Keratinocyte (primary cell): Measurements from ENCODE around the gene SLC44A1.

Source experiments
- EZH2 ChIP-seq: IDR thresholded peaks from one replicate; pipeline ENCODE4 v1.6.1; 2012; ENCODE audit warnings: inconsistent platforms, mild to moderate bottlenecking, low read length, moderate library complexity
- TF ChIP-seq, protein P1 (sequence below), 3 experiments: IDR thresholded peaks in 1 of 3; conservative IDR thresholded peaks in 1 of 3; optimal IDR thresholded peaks in 1 of 3; 2 replicates in 2 of 3; 3 replicates in 1 of 3; pipeline versions ENCODE3 to v1.5.1; 2011; ENCODE audit warnings: low read length in 3 of 3, mild to moderate bottlenecking in 3 of 3, moderate library complexity in 2 of 3, control low read depth in 1 of 3, inconsistent platforms in 1 of 3; ENCODE audit not compliant: insufficient read depth in 2 of 3; ENCODE audit errors: extremely low read depth in 1 of 3

DNA sequence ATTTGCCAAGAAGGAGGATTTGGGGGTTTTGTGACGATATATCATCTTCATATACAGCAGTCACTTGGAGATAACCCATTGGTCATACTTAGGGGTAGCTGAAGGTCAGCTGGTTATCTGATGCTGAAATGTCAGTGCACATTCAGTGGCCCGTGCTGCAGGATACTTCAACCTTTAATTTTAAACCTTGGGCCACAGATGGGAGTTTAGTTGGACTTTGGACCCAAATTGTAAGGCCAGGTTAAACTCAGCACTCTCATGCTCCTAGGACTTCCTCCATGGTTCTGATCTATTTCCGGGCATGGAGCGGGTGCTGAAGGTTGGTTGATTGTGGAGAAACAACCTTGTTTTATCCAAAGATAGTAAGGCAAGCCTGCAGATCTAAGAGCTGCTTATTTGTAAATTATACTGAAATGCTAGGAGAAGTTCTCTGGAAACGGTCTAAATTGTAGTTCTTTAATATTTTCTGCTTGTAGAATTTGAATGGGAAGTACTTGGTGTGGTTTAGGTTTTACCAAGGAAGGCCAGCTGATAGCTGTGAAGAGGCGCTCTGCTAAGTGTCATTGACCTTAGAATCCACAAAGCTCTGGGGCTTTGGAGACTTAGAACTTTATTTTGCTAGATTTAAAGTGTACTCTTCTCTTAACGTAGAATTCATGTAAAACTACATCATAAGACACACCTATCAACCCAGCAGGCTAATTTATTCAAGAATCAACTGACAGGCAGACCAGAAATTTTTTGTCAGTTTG, 38.6 kb downstream of the SLC44A1 start:
- no peak for TF ChIP-seq EZH2
- TF ChIP-seq, protein P1, sequence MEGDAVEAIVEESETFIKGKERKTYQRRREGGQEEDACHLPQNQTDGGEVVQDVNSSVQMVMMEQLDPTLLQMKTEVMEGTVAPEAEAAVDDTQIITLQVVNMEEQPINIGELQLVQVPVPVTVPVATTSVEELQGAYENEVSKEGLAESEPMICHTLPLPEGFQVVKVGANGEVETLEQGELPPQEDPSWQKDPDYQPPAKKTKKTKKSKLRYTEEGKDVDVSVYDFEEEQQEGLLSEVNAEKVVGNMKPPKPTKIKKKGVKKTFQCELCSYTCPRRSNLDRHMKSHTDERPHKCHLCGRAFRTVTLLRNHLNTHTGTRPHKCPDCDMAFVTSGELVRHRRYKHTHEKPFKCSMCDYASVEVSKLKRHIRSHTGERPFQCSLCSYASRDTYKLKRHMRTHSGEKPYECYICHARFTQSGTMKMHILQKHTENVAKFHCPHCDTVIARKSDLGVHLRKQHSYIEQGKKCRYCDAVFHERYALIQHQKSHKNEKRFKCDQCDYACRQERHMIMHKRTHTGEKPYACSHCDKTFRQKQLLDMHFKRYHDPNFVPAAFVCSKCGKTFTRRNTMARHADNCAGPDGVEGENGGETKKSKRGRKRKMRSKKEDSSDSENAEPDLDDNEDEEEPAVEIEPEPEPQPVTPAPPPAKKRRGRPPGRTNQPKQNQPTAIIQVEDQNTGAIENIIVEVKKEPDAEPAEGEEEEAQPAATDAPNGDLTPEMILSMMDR (optimal IDR thresholded peaks at IDR 0.05 in 1 of 3, IDR thresholded peaks at IDR 0.05 in 1 of 3, conservative IDR thresholded peaks at IDR 0.05 in 1 of 3; ENCODE audit: extremely low read depth in 1 of 3, insufficient read depth in 2 of 3, low read length in 3 of 3): no peak
